GM12892 (cell line): ENCODE results near the gene RADIL.

Source experiments
- POLR2A ChIP-seq: IDR thresholded peaks from 2 replicates; pipeline ENCODE4 v1.6.1; 2011; ENCODE audit warnings: low read depth, low read length, control low read depth
- POLR2AphosphoS5 ChIP-seq: IDR thresholded peaks from 2 replicates; pipeline ENCODE4 v1.6.1; 2011; ENCODE audit warnings: low read depth, low read length, control low read depth
- TAF1 ChIP-seq: IDR thresholded peaks from 2 replicates; pipeline ENCODE4 v1.6.1; 2011; ENCODE audit warnings: low read depth, mild to moderate bottlenecking, control low read depth, low read length, borderline replicate concordance

DNA sequence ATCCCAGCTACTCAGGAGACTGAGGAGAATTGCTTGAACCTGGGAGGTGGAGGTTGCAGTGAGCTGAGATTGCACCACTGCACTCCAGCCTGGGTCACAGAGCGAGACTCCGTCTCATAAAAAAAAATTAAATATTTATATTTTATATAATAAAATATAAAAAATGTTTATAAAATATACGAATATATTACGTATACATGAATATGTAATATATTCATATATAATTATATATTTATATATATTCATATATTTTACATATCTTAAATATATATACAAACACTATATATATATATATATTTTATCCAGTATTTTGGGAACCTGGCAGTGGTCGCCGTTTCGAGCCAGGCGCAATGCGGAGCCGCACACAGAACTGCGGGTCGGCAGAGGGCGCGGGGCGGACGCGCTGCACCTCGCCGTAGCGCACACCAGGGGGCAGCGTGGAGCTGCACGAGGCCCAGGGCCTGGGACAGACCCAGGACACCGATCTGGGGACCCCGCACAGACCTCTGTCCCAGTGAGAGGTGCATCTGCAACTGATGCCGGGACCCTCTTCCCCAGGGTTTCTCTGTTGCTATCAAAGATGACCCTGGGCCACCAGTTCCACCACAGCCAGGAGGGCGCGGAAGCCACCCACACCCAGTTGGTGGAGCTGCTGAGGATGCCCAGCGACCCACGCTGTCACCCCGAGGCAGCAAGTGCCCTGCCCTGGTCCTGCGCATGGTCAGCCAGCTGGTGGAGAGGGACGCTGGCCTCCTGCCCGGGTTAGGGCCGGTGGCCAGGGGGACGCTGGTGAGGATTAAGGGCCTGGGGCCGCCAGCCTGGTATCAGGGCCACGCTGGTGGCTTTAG is 85.4 kb downstream of the RADIL start:
- TF ChIP-seq TAF1 (no peak), POLR2AphosphoS5 (no peak), POLR2A (no peak)
